Measurements from ENCODE around the gene TMEM247.

- TF ChIP-seq CTCF (IDR thresholded peaks at IDR 0.05) (no peak), POLR2A (IDR thresholded peaks at IDR 0.05) (no peak)
These were observed 30.4 kb downstream of the TMEM247 start for GRCh38 chr2:46509804-46510203.
